HG03457 (cell line): ENCODE data around the gene GPATCH4.
"Not testable (repeated sequence)": the region's sequence is repeated elsewhere in the genome, so short reads cannot be mapped to it uniquely, and the experiment has no call there.

Source experiments
- ATAC-seq: cut with Tn5 transposase; IDR thresholded peaks from one replicate; pipeline ENCODE4 v1.9.1; 2021; ENCODE audit warnings: moderate number of reproducible peaks; ENCODE audit not compliant: unreplicated experiment

Gene GPATCH4

GRCh38 chr1:156627313-156627880 is 26.1 kb upstream of the GPATCH4 start:
- ATAC-seq, result no peak

- ATAC-seq, result no peak
Observed at GRCh38 chr1:156626079-156626438, 24.8 kb upstream of the GPATCH4 start.

GRCh38 chr1:156625436-156626078 is 24.3 kb upstream of the GPATCH4 start:
- ATAC-seq, result no peak

GRCh38 chr1:156624814-156625435 is 23.6 kb upstream of the GPATCH4 start:
- ATAC-seq, result no peak

GRCh38 chr1:156623946-156624813 is 22.9 kb upstream of the GPATCH4 start:
- no peak for ATAC-seq

GRCh38 chr1:156622581-156623297 is 21.5 kb upstream of the GPATCH4 start:
- no peak for ATAC-seq

- ATAC-seq, result no peak
Observed at GRCh38 chr1:156619582-156619955, 18.3 kb upstream of the GPATCH4 start.

- ATAC-seq, result no peak
Observed at GRCh38 chr1:156618853-156619581, 17.7 kb upstream of the GPATCH4 start, which contains the start of gene HAPLN2. Gene HAPLN2 (plus strand): TSS chr1:156619415. CDS start chr1:156623491, 4,076 bp downstream.

GRCh38 chr1:156616463-156616862 is 15.2 kb upstream of the GPATCH4 start:
- no peak for ATAC-seq

- ATAC-seq, result no peak
Observed at GRCh38 chr1:156615946-156616345, 14.7 kb upstream of the GPATCH4 start.

GRCh38 chr1:156612666-156613065 is 11.4 kb upstream of the GPATCH4 start:
- no peak for ATAC-seq

GRCh38 chr1:156610072-156610471 is 8.8 kb upstream of the GPATCH4 start:
- not testable (repeated sequence) for ATAC-seq

GRCh38 chr1:156608981-156609380 is 7.7 kb upstream of the GPATCH4 start:
- ATAC-seq, result no peak

- no peak for ATAC-seq
Observed at GRCh38 chr1:156608036-156608674, 6.9 kb upstream of the GPATCH4 start.

GRCh38 chr1:156607344-156607743 is 6.1 kb upstream of the GPATCH4 start:
- not testable (repeated sequence) for ATAC-seq

GRCh38 chr1:156602557-156602993 is 1.3 kb upstream of the GPATCH4 start:
- ATAC-seq, result no peak

- no peak for ATAC-seq
Observed at GRCh38 chr1:156601892-156602291, 613 bp upstream of the GPATCH4 start.

GRCh38 chr1:156600733-156601121 is 552 bp downstream of the GPATCH4 start:
- ATAC-seq, result no peak

GRCh38 chr1:156599811-156600210 is 1.5 kb downstream of the GPATCH4 start:
- no peak for ATAC-seq
